RCC 7860 (cell line): Measurements from ENCODE around the gene KRTAP10-10.
"Not testable (repeated sequence)": the region's sequence is repeated elsewhere in the genome, so short reads cannot be mapped to it uniquely, and the experiment has no call there.

Experiments
- DNase-seq: peaks from one replicate; pipeline ENCODE4 v3.0.0-alpha.2; 2015; ENCODE audit warnings: low spot score
- FAIRE-seq: peaks from 2 replicates; lab custom pipeline; 2012; peaks lifted over from hg19 to GRCh38; lab: Jason Lieb, UNC

KRTAP10-10 gene

DNA sequence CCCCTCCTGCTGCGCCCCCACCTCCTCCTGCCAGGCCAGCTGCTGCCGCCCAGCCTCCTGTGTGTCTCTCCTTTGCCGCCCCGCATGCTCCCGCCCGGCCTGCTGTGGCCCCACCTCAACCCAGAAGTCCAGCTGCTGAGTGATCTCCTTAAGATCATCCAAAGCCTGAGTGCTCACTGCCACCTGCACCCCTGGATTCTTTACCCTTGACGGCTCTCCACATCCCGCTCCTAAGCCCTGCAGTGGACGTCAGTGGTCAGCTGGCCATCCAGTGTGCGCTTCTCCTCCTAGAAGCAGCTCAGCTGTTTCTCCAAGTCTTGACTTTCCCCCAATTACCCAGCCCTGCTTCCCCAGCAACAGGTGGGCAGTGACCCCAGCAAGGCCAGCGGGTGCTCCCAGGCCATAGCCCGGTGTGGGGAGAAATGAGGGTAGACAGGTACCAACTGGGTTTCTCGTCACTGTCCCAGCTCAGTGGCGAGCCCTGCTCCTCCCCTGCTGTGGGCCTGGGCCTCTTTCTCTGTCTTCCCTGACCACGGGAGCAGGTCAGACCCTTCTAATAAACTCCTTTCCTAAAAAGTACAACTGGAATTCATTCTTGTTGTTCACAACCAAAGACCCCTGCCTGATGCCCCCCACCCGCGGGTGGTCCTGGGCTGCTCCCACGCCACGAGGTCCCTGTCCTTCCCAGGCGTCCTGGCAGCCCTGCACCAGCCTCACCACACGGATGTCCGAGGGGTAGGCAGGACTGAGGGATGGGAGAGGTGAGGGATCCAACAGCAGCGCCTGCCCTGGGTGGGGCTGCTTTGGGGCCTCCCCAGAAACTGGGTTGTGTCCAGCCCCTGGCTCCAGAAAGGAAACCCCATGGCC is 35.3 kb upstream of the KRTAP10-10 start:
- DNase-seq (no peak), FAIRE-seq (no peak)

DNA sequence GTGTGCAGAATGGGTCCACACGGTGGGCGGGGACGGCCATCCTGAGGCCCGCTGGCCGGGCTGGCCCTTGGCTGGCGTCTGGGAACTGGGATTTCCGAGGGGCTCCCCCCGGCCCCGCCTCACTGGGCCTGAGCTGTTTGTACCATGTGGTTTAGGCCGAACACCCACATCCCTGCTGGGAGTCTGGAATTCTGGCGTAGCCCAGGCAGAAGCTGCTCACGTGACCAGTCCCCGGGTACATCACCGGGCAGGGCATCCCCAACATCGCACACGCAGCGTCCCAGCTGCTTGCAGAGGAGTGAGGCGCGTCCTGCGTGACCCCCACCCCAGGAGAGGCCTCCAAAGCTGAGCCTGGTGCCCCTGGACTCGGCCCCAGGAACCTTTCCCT is 34.7 kb upstream of the KRTAP10-10 start:
- DNase-seq: no peak
- no peak for FAIRE-seq

DNA sequence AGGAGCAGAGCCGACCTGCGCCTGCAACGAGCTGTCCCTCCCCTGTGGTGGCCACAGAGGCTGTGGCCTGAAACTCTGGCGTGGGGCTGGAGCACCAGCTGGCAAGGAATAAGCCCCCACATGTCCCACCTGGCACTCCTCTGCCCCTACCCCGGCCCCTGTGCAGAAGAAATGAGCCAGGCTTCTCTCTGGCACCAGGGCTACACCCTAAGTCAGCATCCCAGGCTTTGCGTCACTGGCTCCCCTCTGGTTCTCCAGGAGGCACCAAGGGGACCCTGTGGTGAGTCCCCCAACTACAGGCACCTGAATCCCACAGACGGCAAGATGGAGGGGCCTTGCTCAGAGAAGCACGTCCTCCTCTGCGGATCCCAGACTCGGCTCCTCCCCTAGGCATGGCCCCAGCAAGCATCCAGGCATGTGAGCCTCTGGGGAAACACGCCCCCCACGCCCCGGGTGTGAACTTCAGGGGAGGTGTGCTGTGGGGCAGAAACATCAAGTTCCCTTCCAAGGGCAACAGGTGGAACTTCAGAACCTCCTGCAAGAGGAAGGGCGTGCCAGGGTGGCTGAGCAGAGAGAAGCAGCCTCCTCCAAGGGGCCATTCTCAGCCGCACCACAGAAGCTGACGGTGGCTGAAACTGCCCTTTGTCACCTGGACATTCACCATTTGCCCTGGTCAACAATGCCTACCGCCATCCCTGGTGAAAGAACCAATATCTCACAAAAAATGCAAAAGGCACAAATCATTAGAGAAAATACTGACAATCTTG is 33.9 kb upstream of the KRTAP10-10 start:
- DNase-seq: no peak
- FAIRE-seq: no peak

DNA sequence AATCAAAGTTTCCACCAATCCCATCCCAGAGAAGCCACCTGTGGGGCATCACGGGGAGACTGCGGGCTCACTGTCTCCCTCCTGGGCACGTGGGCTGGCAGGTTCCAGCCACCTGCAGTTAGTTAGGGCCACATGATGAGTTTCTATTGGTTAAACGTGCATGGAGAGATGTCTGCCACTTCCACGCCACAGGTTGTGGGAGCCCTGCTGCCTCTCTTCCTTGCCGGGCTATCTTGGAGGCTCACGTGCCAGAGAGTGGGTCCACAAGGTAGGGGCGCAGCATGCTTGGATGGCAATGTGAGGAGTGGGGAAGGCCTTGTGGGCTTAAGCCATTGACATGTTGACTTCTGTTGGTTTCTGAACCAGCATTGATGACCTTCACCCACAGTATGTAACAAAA is 33.2 kb upstream of the KRTAP10-10 start:
- DNase-seq (no peak), FAIRE-seq (no peak)

DNA sequence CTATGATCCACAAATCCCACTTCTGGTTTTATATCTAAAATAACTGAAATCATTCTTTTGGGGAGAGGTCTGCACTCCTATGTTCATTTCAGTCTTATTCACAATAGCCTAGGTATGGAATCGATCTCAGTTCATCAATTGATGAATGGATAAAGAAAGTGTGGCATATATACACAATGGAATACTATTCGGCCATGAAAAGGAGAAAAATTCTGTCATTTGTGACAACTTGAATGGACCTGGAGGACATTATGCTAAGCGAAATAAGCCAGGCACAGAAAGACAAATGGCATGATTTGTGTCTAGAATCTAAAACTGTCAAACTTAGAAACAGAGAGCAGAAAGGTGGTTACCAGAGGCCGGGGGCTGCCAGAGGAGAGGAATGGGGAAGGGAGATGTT is 30.7 kb upstream of the KRTAP10-10 start:
- FAIRE-seq (no peak), DNase-seq (no peak)

DNA sequence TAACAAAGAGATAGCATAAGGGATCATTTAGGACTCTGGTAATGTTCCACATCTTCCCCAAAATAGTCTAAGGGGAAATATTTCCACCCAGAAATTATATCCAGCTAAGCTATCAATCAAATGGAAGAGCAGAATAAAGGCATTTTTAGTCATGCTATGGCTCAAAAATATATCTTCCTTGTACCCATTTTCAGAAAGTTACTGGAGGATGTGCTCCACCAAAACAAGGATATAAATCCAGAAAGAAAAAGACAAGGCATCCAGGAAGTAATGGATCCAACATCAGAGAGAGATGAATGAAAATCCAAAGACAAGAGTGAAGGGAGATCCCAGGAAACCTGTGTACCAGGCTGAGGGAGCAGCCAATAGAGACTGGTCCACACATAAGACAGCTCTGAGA is 28.0 kb upstream of the KRTAP10-10 start:
- FAIRE-seq: no peak

DNA sequence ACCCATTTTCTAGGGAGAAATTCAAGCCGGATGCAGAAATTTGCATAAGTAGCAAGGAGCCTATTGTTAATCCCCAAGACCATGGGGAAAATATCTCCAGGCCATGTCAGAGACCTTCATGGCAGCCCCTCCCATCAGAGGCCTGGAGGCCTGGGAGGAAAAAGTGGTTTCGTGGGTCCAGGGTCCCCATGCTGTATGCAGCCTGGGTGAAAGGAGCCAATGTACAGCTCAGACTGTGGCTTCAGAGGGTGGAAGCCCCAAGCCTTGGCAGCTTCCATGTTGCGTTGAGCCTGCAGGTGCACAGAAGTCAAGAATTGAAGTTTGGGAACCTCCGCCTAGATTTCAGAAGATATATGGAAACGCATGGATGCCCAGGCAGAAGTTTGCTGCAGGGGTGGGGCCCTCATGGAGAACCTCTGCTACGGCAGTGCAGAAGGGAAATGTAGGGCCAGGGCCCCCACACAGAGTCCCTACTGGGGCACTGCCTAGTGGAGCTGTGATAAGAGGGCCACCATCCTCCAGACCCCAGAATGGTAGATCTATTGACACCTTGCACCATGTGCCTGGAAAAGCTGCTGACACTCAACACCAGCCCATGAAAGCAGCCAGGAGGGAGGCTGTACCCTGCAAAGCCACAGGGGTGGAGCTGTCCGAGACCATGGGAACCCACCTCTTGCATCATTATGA is 26.9 kb upstream of the KRTAP10-10 start:
- DNase-seq, FAIRE-seq: not testable (repeated sequence)

More for the DNA sequence above, 28.0 kb upstream of the KRTAP10-10 start:
- no peak for DNase-seq

DNA sequence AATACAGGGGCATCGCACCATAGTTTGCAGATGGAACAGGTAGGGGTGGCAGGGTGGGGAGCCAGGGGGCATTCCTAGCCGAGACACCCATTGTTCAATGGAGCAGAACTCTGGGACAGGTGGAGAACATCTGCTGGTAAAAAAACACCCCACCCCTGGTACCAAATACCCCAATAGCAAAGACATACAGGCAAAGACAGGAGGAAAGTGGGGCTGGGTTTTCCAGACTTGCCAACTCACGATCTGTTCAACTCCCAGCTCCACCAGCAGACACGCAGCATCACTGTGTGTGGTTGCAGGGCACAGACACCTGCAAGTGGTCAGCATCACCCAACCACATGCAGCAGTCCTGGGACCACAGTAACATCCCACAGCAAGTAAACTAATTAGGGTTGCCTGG is 25.6 kb upstream of the KRTAP10-10 start:
- no peak for DNase-seq

DNA sequence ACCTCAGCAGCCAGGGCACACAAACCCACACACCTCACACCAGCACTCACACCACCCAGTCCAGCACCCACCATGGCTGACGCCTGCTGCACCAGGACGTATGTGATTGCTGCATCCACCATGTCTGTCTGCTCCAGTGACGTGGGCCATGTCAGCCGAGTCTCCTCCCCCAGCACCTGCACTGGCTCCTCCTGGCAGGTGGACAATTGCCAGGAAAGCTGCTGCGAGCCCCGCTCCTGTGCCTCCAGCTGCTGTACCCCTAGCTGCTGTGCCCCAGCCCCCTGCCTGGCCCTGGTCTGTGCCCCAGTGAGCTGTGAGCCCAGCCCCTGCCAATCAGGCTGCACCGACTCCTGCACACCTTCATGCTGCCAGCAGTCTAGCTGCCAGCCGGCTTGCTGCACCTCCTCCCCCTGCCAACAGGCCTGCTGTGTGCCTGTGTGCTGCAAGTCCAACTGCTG is 25.1 kb upstream of the KRTAP10-10 start, which contains the start of gene KRTAP10-8:
Gene KRTAP10-8 (plus strand): TSS at position 51 of the 458 bp plus-strand sequence. CDS start 22 bp downstream, at position 73.
- DNase-seq: no peak
- FAIRE-seq: no peak

More for the DNA sequence above, 25.6 kb upstream of the KRTAP10-10 start:
- FAIRE-seq: no peak

DNA sequence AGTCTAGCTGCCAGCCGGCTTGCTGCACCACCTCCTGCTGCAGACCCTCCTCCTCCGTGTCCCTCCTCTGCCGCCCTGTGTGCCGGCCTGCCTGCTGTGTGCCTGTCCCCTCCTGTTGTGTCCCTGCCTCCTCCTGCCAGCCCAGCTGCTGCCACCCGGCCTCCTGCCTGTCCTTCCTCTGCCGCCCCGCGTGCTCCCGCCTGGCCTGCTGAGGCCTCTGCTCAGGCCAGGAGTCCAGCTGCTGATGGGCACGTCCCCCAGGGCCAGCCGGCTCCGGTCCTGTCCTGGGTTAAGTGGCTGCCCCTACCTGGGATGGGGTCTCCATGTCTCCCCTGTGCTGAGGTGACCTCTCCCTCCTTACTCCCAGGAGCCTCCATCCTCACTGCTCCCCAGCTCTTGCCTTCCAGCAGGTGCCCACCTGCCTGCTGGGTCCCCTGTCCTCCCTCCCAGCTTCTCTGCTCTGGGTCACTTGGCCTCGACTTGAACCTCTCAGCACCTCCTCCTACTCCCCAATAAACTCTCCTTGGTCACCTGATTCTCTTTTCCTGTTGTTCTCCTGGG is 24.4 kb upstream of the KRTAP10-10 start:
- DNase-seq: no peak
- no peak for FAIRE-seq

DNA sequence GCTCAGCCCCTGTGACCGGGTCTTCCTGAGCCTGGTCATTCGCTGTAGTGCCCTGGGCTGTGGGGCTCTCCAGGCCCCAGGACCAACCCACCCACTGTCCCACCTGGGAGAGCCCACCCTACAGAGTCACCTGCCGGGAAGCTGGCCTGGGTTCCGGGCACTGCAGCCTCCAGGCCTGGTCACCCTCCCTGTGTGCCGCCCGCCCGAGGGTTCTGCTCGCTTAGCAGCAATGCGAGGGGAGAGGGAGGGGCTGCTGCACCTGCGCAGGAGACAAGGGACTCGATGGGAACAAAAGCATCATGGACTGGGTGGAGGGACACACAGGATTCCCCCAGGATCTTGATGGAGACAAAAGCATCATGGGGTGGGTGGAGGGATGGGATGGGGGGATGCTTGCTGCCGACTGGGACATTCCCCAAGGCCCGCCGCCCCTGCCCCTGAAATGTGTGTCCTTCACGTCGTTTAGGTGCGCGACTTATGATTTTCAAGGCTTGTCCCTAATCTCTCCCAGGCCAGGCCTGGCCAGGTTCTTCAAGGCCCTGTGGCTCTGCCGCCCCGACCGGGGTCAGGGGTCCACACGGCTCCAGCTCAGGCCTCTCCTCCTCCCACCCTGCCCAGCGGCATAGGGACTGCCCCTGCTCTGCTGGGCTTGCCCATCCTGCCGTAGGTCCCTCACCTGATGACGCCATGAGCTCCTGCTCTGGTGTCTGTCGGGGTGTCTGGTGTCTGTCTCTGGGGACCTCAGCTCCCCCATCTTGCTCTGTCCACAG is 23.6 kb upstream of the KRTAP10-10 start:
- DNase-seq: no peak

DNA sequence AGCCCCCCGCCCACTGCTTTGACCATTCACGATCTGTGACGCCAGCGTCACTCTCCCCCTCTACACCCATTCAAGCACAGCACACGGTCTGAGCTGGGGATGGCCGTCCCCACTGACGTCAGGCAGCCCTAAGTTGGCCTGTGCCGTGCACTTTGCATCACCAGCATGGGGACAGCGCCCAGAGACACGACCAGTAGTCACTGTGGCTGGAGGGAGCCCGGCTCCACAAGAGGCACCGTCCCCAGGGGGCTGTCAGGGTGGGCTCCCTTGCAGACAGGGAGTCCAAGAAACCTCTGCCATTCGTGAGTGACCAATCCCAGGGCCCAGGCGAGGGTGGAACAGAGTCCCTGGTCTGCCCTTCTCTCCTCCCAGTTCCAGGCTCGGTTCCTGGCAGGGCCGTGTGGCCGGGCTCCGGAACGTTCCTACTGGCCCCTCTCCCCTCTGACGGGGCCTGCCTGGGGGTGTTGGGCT is 23.0 kb upstream of the KRTAP10-10 start:
- DNase-seq (no peak), FAIRE-seq (no peak)

More for the DNA sequence above, 23.6 kb upstream of the KRTAP10-10 start:
- FAIRE-seq: no peak

DNA sequence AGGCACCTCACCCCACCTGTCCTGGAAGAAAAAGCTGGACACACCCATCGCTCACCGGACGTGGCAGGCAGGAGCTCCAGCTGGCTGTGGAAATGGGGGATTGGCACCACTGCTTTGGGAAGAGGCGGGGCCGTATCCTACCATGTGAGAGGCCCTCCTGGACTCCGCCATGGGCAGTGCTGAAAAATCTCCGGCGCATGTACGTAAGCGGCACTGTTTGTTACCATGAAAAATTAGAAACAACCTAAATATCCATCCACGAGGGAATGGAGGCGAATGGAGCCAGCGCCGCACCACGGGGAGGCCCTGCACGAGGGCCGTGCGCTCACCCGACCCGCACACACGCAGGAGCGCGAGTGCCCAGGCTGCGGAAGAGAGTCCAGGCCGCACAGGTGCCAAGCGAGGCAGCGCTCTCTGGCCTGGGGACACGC is 22.2 kb upstream of the KRTAP10-10 start:
- FAIRE-seq (no peak), DNase-seq (no peak)

DNA sequence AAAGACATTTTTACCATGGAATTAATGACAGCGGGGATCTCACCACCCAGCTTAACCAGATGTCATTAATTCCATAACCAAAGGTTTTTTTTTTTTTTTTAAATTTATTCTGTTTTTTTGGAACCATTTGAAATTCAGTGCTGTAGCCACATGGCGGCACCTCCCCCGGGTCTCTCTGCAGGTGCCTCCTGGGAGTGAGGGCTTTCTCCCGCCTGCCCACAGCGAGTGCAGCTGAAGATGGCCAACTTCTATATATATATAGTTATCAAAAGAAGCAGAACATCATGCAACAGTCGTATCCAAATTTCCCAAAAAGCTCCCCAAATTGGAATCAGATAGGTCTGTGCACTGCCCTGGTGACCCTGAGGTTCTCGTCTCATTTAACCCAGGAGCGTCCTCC is 21.7 kb upstream of the KRTAP10-10 start:
- DNase-seq (no peak), FAIRE-seq (no peak)

DNA sequence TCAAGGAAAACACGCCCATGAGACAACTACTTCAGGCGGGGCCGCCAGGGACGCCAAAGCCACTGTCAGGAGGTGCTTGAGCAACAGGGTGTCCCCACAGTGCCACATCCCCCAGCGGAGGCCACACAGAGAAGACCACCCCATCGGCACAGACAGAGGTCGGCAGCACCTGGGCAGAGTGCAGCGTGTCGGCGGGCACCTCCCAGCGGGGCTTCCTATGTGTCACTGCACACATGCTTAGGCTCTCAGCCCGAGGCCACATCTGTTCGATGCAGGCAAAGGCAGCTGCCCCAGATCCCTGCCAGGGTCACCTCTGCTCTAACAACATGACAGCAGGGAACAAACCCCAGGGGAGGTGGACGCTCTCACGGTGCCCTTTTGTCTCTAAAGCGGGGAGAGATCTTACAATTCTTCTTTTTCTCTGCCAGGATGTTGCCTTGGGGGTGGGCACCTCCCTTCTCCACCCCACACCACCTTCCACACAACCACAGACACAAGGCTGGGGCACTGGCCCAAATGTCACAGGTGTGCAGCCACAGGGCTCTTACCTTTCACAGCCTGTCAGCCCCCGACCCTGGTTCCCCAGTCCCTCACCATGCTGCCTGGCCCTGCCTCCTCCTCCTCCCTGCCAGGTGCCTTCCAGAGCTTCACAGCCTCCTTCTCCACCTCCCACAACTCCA is 21.1 kb upstream of the KRTAP10-10 start:
- DNase-seq (no peak), FAIRE-seq (no peak)

DNA sequence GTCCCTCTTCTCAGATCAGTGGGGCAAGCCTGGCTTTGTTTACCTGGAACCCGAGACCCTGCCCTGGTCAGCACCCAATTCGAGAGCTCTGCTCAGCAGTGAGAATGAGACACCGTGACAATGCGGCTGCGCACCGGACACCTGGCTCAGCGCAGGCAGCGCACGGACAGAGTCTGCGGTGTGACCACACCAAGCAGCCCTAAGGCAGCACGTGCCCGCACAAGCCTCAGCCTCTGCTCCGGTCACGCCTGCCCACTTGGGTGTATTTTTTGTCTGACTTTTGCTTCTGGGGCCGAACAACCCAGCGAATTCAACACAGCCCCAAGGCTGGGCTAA is 20.6 kb upstream of the KRTAP10-10 start:
- FAIRE-seq (no peak), DNase-seq (no peak)

DNA sequence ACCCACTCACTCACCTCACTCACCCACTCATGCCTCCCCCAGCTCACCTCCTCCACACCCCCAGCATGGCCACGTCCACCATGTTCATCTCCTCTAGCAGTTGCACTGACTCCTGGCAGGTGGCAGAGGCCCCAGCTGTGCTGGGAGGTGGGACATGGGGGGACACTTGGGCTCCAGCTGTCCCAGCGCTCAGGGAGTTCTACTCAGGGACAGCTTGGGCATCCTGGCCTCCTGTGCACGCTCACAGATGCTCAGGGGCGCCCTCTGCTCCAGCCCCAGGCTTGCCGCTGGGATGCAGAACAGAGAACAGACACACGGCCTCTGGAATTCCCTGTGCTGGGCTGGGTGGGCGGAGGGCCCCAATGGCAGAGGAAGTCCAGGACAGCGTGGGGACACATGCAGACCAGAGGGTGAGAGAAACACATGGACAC is 20.1 kb upstream of the KRTAP10-10 start:
- no peak for FAIRE-seq
- DNase-seq: no peak

DNA sequence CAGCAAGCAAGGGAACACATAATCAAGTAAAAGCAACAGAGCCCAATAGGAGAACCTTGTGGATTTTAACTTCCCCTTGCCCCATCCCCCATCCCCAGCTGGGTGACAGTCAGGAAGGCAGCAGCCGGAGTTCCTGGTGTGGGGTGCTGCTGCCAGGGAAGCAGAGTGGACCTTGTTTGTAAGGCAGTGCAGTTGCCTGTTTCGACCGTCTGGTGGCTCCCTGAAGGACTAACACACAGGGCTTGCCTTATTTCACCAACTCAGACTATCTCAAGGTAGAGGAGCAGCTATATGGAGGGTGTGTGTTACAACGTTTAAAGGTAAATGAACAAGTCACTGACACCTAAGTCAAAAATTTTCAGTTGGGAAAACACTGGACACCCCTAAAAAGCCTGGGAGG is 18.7 kb upstream of the KRTAP10-10 start:
- no peak for FAIRE-seq

DNA sequence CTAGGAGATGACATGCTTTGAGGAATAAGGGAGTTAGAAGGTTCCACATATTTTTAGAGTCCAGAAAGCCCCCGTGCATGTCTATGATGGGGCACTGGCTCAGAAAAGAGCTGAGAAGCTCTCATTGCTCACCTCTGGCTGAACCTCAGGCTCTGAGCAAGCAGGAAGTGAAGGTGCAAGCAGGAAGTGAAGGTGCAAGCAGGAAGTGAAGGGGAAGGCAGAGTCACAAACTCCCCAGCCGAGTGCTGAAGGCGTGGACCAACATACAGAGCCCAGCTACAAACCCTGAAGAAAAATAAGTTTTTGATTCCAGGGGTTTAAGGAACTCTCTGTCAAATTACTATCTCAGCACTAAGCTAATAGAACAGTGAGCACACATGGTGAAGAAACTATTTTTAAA is 18.2 kb upstream of the KRTAP10-10 start:
- no peak for DNase-seq
- no peak for FAIRE-seq

More for the DNA sequence above, 18.7 kb upstream of the KRTAP10-10 start:
- no peak for DNase-seq
